Measurements from ENCODE around the gene TMEM33.
"Not testable (repeated sequence)": the region's sequence is repeated elsewhere in the genome, so short reads cannot be mapped to it uniquely, and the experiment has no call there.

- not testable (repeated sequence) for TF ChIP-seq POLR2AphosphoS5 (IDR thresholded peaks at IDR 0.05; ENCODE audit: low read depth); CTCF (IDR thresholded peaks at IDR 0.05; ENCODE audit: insufficient read depth, low read length); REST (IDR thresholded peaks at IDR 0.05; ENCODE audit: insufficient replicate concordance, low read depth); GABPA (IDR thresholded peaks at IDR 0.05; ENCODE audit: low read depth)
Measured at GRCh38 chr4:41920416-41920815, 14.8 kb upstream of the TMEM33 start.

Measured in HL-60 (cell line).